IPS-18c (cell line): ENCODE results near the gene FAM217B.
A peak's percentile ranks its signal among the peaks of the same experiment; 100 is the strongest.

Experiments used
- H3K4me3 ChIP-seq: 2 replicates; pipeline ENCODE4 v1.7.0; 2013; ENCODE audit warnings: low read depth, mild to moderate bottlenecking, low read length, moderate library complexity; ENCODE audit not compliant: insufficient read depth
- H3K9me3 ChIP-seq: one replicate; pipeline ENCODE4 v1.6.1; 2013; ENCODE audit warnings: mild to moderate bottlenecking, low read length, moderate library complexity; ENCODE audit not compliant: control insufficient read depth, insufficient read depth

The FAM217B gene

GRCh38 chr20:59935457-59936185 lies 4.6 kb upstream of the FAM217B start:
- Histone ChIP-seq H3K4me3 (no peak overlapping the region), H3K9me3 (no peaks in the 10 kb centered on the region)

GRCh38 chr20:59936409-59936808 lies 3.8 kb upstream of the FAM217B start:
- no peak overlapping the region for H3K4me3 ChIP-seq
- no peaks in the 10 kb centered on the region for H3K9me3 ChIP-seq

DNA sequence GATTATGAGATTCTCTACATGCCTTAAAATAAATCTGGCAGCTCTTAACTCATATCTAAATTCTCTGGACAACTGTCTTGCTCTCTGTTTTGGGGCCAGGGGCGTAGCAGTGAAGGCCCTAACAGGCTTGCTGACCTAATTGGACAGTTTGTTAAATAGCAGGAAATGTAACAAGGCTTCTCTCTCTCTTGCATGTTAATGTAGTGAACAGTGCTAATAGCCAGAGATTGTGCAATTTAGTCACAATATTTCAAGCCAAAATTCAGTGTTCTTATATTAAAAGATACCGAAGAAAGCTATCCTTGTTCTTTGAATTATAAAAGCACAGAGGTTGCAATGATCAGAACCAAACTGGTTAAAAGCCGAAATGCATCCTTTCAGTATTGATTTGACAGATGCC lies 3.0 kb upstream of the FAM217B start:
- H3K4me3 ChIP-seq: no peak overlapping the region
- H3K9me3 ChIP-seq: no peaks in the 10 kb centered on the region

DNA sequence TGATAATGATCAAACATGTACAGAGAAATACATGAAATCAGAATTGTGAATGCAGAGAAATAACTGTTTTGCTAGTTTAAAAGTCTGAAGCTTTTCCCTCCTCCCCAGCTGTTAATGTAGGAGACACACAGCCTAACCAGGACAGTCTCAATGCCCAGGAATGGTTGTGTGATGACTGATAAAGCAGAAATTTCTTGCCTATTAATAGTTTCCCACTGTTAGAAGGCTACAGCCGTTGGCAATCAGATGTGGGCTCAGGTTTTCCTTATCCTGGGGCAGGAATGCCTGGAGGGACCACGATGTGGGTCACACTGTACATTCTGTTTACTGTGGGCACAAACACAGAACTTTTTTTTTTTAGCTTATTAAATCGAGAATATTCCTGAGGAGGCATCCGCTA lies 2.0 kb upstream of the FAM217B start:
- no peak overlapping the region for H3K4me3 ChIP-seq
- no peaks in the 10 kb centered on the region for H3K9me3 ChIP-seq

GRCh38 chr20:59938696-59939051 lies 1.5 kb upstream of the FAM217B start:
- no peak overlapping the region for H3K4me3 ChIP-seq
- no peaks in the 10 kb centered on the region for H3K9me3 ChIP-seq

- no peaks in the 10 kb centered on the region for H3K9me3 ChIP-seq
- H3K4me3 ChIP-seq: peak overlapping the region; percentile 84
Measured at GRCh38 chr20:59939052-59939878, 924 bp upstream of the FAM217B start.

GRCh38 chr20:59939879-59940128 lies 385 bp upstream of the FAM217B start:
- Histone ChIP-seq H3K4me3 (peak overlapping the region; percentile 84), H3K9me3 (no peaks in the 10 kb centered on the region)

DNA sequence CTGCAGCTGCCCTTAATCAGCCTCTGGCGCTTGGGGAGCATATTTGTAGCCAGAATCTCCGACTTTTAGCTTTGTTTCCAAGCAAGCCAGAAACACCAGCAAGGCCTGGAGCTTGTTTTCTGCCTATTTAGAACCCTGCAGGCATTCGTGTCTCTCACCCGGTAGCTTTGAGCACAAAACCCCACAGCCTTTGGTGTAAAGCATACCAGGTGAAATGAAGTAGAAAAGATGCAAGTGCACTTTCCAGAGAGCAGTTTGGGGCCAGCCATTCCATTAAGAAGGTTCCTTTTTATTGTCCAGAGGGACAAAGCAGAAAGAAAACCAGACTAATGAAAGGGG lies 736 bp downstream of the FAM217B start:
- Histone ChIP-seq H3K9me3 (no peaks in the 10 kb centered on the region), H3K4me3 (peak overlapping the region; percentile 84)

DNA sequence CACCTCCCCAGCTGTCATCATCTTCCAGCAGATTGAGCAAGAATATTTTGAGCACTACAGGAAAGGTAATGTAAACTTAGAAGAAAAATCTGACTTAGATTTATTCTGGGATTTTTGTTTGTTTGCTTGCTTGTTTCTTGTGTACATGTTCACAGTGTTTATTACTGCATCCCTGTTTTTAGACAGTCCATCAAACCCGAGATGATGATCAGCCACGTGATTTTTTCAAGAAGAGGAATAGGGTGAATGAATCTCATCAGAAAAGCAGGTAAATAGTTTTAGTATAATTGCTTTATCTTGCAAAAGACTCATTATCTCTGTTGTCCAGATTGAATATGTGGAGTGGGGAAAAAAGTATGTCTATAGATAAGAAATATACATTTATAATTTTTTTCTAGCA lies 2.1 kb downstream of the FAM217B start:
- no peaks in the 10 kb centered on the region for H3K9me3 ChIP-seq
- no peak overlapping the region for H3K4me3 ChIP-seq

GRCh38 chr20:59944726-59945125 lies 4.5 kb downstream of the FAM217B start:
- no peaks in the 10 kb centered on the region for H3K9me3 ChIP-seq
- no peak overlapping the region for H3K4me3 ChIP-seq

DNA sequence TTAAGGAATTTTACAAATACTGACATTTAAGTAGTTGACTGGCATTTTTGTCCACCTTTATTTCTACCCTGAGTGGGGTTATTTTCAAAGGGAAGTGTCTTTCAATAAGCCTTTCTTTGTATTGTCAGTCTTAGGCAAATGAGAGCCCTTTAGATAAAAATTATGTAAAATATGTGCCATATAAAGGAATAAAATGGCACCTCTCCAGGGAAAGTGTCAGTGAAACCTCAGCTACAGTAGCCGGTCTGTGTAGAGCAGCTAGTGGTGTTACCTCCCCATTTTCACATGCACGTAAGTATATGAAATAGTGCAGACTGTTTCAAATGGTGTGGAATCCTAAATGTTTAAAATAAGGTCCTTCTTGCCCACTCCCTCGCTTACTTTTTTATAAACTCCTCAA lies 5.0 kb downstream of the FAM217B start:
- H3K9me3 ChIP-seq: no peaks in the 10 kb centered on the region
- H3K4me3 ChIP-seq: no peak overlapping the region

GRCh38 chr20:59945731-59946130 lies 5.5 kb downstream of the FAM217B start:
- no peak overlapping the region; the same call in 1 of the 2 replicates for H3K4me3 ChIP-seq
- no peaks in the 10 kb centered on the region for H3K9me3 ChIP-seq

DNA sequence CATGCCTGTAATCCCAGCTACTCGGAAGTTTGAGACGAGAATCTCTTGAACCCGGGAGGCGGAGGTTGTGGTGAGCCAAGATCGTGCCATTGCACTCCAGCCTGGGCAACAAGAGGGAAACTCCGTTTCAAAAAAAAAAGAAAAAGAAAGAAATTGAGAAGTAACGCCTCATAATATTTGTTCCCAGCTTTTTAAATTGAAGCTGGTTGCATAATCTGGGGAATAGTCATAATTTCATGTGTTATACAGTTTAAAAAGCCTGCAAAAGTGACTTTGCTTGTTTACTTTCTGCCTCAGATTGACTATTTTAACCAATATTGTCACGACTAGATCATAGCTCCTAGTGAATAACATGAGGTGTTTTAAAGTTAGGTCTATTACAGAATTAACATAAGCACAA lies 7.2 kb downstream of the FAM217B start:
- Histone ChIP-seq H3K9me3 (no peaks in the 10 kb centered on the region), H3K4me3 (no peak overlapping the region)

DNA sequence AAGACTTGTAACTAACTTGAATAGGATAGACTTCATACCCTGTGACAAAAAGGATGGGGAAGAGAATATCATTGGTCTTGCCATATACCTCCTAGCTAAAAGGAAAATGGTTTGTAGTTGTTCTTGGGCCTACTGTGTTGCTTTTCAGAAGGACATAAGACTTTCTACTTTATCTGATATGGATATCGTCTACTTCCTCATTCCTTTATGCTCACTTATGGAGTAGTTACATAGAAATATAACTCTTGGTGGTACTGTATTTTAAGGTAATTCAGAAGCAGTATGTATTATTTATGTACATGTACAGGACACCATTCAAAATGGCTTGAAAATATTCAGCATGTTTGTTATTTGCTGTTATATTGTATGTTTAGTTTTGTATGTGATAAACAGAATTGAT lies 8.0 kb downstream of the FAM217B start:
- no peaks in the 10 kb centered on the region for H3K9me3 ChIP-seq
- no peak overlapping the region for H3K4me3 ChIP-seq

DNA sequence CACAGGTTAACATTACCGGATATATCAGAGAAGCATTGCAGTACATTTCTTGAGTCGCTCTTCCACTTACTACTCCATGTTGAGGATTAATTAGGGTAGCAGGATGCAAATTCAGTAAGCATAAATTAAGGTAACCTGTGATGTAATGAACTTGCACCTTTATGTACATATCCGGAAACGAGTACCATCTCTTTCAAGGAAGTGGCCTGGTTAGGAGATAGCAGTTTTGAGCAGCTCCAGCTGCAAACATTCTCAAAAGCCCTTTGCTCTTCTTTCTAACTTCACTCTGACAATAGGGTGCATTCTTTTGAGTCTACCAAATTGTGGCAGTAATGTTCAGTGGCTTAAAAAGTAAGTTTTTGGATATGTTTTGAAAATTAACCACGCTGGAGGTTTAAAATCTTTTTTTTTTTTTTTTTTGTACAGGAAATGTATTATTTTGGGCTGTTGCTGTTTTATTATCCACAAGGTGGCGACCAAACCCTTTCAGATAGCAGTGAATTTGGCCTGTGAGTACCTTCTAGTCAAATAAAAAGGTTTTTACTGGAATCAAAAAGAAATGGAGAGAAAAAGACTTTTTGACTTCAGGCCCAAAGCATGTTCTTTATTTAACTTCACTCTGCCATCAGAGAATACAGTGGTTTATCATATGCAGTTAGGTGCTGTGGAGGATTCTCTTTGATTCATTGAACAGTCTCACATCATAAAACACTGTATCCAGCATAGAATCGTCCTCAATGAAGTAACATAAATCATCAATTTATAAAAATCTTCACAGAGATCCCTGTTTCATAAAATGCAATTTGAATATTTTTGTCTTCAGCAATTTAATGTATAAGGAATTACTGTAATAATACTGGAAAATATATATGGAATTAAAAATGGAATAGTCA lies 8.9 kb downstream of the FAM217B start:
- H3K4me3 ChIP-seq: no peak overlapping the region
- no peaks in the 10 kb centered on the region for H3K9me3 ChIP-seq

DNA sequence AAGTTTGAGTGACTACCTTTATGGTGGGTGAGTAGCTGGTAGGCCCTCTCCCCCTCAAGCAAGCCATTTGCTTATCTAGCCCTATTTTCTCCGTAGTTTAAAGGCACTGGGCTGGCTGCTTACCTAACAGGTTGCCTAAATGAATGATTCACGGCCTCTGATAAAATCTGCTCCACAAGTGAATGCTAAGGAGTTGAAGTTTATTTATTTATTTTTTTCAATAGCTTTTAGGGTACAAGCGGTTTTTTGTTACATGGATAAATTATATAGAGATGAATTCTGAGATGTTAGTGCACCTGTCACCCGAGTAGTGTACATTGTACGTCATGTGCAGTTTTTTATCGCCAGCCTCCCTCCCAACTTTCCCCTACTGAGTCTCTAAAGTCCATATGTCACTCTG lies 9.7 kb downstream of the FAM217B start:
- Histone ChIP-seq H3K9me3 (no peaks in the 10 kb centered on the region), H3K4me3 (no peak overlapping the region)

DNA sequence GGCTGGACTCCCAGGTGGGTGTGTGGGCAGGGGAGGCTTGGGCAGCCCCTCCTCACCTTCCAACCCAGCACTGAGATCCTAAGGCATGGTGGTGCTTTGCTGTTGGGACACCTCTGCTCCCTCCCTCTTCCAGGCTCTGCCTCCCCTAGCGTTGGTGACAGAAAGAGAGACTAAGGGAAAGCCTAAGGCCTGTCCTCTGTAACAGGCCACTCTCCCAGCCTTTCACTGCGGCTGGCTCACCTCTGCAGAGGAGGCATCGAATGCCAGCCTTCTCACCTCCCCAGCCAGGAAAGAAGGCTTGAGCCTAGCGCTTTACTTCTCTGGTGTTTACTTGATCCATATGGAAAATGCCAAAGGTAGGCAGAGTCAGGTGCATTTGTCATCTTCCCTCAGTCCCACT lies 14.5 kb downstream of the FAM217B start:
- H3K4me3 ChIP-seq: no peak overlapping the region
- H3K9me3 ChIP-seq: no peaks in the 10 kb centered on the region
